HG03064 (cell line): ENCODE results near the gene PTMA.
"Not testable (repeated sequence)": the region's sequence is repeated elsewhere in the genome, so short reads cannot be mapped to it uniquely, and the experiment has no call there.

Experiments
- ATAC-seq: cut with Tn5 transposase; IDR thresholded peaks from one replicate; pipeline ENCODE4 v1.9.1; 2021; ENCODE audit warnings: low read depth; ENCODE audit not compliant: unreplicated experiment

Gene PTMA, protein sequence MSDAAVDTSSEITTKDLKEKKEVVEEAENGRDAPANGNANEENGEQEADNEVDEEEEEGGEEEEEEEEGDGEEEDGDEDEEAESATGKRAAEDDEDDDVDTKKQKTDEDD

DNA sequence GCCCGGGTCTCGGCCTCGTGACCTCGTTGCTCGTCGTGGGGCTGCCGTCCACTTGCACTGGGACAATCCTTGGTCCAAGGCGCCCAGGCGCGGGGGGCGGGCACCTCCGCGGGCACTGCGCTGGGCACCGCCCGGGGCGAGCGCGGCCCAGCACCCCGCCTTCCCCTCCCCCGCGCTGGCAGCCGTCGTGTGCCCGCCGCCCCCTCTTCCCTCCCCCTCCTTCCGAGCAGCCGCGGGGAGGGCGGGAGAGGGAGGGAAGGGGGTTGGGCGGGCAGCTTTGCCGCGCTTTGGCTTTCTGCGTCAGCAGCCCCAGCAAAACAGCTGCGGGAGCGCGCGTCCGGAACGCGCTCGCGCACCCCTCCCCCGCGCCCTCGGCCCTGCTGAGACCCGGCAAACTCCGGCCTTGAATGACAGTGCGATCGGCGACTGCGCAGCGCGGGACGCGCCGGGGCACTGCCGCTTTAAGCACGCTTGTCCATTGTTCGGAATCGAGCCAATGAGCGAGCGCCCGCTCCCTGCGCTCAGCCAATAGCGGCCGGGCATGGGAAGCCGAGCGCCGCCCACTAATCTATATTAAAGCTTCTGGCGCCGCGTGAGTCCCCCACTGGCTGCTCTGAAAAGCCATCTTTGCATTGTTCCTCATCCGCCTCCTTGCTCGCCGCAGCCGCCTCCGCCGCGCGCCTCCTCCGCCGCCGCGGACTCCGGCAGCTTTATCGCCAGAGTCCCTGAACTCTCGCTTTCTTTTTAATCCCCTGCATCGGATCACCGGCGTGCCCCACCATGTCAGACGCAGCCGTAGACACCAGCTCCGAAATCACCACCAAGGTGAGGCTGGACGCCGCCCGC lies at the start of gene PTMA:
Gene PTMA (plus strand): TSS at position 599 of the 846 bp plus-strand sequence. CDS start 182 bp downstream, at position 781.
- peak; percentile 50 for ATAC-seq

DNA sequence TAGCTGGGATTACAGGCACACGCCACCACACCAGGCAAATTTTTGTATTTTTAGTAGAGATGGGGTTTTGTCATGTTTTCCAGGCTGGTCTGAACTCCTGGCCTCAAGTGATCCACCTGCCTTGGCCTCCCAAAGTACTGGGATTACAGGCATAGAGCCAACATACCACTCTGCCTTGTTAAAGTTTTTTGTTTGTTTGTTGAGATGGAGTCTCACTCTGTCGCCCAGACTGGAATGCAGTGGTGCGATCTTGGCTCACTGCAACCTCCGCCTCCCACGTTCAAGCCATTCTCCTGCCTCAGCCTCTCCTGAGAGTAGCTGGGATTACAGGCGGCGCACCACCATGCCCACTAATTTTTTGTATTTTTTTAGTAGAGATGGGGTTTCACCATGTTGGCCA lies 48.3 kb upstream of the PTMA start:
- ATAC-seq: not testable (repeated sequence)

DNA sequence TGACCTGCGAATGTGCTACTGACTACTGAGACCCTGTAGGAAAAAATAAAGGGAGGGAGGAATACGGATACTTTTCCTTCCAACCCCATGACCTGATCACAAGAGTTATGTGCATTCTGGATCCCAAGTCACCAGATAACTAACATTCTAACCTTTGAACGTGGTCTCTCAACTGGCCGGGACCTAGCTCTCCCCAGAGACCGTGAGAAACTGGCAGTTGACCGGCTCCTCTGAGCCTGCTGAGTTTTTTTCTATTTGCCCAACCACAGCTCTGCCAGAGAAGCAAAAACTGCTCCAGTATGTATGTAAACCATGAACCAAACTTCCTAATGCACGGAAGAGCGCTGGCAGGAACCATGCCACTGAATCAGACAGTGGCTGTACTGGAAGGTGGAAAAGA lies 47.5 kb upstream of the PTMA start:
- no peak for ATAC-seq

DNA sequence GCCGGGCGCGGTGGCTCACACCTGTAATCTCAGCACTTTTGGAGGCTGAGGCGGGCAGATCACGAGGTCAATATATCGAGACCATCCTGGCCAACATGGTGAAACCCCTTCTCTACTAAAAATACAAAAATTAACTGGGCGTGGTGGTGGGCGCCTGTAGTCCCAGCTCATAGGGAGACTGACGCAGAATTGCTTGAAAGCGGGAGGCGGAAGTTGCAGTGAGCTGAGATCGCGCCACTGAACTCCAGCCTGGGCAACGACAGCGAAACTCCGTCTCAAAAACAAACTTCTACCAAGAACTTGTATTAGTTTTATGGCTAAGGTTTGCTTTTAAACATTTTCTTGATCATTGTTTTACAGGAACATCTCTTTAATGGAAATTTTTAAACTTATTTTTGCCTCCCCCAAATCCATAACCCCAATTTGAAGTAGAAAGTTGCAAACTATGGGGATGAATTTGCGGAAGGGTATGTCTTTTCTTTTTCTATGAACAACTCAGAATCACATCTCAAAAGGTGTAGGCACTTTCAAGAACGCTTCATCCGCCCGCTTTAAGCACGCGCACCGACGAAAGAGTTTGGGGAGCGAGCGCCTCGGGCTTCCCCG lies 46.8 kb upstream of the PTMA start:
- ATAC-seq: no peak

DNA sequence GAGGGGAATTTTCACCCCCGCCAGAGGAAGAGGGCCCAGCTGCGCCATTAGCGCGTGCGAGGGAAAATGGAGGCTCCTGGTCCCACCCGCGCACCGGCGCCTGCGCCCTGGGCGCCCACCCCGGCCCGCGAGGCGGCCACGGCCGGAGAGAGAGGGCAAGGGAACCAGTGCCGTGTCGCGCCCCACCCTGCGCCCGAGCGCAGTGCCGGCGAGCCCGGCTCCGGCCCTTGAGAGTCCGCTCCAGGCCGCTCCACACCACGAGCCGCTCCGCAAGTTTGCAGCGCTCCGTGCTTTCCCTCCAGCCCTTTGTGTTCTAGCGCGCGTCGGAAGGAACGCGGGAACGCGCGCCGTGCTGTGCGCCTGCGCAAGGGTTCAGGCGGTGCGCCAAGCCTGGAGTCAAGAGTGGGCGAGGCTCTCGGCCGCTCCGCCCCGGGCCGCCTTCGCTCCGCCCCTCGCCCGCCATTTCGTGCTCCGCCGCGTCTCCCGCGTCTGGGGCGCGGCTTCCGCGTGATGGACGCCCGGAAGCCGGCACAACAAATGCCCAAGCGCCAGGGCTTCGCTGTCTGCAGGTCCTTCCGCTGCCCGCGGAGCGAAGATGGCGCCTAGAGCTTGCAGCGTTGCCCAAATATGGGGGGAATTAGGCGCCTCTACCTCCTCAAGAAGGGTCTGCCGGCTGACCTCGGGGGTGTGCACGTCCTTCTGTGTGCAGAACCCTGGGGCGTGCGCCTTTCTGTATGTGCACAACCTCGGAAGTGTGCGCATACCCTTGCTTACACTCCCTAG lies 46.1 kb upstream of the PTMA start:
- peak; percentile 52 for ATAC-seq

DNA sequence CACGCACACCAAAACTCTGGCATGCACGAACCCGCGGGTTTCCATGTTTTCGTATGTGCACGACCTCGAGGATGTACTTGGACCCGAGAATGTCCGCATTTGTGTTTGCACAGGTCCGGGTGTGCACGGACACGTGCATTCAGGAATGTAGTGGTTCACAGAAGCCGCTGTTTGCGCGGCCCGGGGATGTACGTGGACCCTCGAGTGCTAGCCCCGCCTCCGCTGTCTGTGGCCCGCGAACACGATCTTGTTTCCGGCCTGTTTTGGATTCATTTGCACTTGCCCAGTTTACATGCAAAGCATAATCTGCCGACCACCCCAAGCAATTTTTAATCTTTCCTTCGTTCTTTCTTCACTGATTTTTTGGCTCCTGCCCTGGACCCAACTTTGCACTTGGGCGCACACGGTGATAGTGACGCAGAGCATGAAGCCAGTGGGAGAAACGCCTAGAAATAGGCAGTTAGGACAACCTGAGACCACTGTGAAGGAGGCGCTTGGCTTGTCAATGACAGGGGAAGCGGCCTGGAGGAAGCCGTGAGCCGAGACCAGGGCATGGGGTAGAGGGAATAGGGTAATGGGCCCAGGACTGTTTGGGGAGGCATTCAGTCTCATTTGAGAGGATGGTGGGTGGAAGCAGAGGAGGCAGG lies 45.4 kb upstream of the PTMA start:
- no peak for ATAC-seq

DNA sequence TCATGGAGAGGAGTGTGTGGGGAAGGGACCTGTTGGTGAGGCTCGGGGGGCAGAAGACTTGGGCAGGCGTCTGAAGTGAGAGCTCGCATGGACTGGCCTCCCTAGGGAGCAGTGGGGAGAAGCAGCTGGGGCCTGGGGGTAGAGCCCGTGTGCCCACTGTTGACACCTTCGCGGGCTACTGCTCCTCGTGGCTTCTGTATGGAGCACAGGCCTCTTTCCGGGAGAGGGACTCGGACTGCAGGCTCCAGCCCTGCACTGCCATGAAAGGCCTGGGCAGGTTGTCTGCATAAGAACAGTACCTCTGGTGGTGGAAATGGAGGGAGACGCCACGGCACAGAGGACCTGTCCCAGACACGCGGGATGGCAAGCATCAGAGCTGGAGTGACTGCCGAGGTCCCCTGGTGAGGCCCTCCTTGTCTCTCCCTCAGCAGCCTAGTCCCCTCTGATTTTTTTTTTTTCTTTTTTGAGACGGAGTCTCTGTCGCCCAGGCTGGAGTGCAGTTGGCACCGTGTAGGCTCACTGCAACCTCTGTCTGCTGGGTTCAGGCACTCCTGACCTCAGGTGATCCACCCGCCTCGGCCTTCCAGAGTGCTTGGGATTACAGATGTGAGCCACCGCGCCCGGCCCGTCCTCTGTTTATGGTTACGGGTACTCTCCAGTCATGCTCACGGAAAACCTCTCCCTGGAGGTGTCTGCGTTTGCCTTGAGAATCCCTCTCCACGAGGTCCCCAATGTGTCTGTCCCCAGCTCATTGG lies 44.7 kb upstream of the PTMA start:
- no peak for ATAC-seq

DNA sequence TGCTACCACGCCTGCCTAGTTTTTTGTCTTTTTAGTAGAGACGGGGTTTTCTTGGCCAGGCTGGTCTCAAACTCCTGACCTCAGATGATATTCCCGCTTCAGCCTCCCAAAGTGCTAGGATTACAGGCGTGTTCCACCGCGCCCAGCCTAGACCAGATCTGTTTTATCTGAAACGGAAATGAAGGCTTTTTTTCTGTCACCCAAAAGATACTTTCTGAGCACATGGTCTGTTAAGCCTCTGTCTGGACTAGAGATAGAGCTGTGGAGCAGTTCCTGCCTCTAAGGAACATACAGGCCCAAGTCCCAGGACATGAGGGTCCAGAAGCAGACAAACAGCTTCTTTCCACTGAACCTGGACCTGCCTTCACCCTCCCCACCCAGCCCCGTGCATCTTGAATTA lies 43.6 kb upstream of the PTMA start:
- ATAC-seq: no peak

DNA sequence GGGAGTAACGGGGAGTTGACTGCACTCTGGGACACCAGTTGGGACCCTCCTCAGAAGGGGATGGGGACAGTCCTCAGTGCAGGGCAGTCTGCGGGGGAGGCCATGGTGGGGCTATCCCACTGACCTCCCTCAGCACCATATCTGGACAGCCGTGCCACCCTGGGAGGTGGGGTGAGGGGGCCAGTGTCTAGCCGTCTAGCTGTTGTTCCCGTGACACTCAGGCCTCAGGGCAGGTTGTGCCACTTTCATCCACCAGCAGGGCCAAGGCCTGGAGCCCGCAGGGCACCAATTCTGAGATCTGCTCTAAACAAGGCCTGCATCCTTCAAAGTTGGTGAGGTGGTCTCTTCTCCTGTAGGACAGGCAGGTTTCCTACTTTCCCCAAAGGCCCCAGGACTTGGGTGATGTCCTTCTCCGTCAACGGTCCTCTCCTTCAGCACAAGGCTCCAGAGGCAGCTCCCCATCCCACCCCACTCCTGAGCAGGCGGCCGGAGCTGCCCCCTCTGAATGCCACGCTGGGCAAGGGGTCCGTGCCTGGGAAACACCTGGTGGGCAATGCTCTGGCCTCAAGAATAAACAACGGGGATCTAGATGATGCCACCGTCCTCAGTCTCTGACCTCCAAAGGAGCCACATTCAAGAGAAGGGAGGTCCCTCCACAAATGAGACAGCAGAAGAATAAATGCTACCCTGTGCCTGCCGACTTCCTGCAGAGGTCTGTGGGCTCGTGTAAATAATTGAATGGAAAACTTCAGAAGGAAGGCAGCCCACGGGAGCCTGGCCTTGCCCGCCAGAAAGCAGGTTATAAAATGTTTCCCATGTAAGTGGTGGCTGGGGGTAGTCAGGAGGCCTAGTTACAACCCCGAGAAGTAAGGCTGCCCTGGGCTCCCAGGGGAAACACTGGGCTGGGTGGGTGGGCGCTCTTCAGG lies 42.8 kb upstream of the PTMA start:
- no peak for ATAC-seq

DNA sequence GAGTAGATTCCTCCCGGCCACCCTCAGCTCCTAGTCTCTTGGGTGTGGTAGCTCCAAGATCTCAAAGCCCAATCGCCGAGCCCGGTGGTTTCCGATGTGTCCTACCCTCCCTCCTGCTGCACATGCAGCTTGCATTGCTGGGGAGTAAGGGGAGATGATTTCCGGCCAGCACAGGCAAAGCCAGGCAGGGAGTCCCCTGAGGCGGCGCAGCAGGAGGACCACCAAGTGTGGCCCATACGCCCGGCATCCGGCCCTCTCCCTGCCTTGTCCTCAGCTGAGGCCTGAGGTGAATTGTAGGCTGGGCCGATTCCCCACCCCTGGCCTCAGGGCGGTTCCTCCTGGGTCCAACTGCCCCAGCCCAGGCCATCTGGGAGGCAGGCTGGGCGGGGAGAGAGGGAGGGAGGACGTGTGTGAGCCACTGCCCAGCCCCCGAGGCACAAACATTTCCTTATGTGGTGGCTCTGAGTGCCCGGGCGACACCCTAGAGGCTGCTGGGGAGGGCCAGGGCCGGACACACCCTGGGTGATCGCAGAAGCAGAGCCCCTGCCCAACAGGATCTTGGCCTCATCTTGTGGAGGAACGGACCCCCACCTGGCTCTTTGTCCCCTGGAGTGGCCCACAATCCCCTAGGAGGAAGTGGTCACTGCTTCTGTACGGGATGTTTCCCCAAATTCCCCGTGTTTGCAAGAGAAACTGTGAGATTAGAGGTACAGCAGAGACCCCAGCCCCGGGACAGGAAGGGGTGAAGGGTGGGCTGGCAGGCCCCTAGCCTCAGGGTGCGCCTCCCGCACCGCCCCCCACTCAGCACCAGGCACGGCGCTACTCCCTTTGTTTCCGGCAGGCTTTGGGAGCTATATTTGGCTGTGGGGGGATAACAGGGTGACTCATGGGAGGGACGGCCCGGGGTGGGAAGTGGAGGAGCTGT lies 41.9 kb upstream of the PTMA start:
- peak; percentile 50 for ATAC-seq

DNA sequence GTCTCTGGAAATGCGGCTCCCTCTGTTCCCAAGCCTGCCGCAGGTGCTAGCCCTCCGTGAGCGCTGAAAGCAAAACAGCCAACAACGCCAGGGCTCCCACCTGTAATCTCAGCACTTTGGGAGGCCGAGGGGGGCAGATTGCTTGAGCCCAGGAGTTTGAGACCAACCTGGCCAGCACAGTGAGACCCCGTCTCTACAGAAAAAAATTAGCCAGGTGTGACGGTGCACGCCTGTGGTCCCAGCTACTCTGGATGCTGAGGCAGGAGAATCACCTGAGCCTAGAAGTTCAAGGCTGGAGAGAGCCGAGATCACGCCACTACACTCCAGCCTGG lies 41.3 kb upstream of the PTMA start:
- ATAC-seq: no peak

DNA sequence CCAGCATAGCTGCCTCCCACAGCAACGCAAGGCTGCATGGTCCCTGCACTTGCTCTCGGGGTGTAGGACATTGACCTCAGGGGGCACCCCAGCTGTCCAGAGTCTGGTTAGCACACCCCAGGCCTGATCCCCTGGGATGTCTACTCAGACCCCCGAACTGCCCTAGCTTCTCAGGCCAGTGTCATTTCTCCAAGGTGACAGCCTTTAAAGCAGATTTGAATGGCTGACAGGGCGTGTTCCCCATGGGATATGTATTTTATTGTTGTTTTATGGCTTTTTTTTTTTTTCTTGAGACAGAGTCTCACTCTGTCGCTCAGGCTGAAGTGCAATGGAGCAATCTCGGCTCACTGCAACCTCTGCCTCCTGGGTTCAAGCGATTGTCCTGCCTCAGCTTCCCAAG lies 40.8 kb upstream of the PTMA start:
- no peak for ATAC-seq

DNA sequence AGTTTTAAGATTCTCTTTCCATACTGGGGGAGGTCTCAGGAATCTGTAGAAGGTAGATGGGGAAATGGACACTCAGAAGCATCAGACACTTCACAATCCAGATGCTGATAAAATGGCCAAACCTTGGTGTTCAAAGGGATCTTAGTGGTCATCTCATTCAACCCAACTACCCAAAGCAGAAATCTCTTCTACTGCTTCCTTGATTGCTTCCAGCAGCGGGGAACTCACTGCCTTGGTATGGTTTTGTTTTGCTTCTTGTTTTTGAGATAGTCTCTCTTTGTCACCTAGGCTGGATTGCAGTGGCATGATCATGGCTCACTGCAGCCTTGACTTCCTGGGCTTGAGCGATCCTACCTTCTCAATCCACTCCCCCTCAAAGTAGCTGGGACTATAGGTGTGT lies 39.3 kb upstream of the PTMA start:
- no peak for ATAC-seq

DNA sequence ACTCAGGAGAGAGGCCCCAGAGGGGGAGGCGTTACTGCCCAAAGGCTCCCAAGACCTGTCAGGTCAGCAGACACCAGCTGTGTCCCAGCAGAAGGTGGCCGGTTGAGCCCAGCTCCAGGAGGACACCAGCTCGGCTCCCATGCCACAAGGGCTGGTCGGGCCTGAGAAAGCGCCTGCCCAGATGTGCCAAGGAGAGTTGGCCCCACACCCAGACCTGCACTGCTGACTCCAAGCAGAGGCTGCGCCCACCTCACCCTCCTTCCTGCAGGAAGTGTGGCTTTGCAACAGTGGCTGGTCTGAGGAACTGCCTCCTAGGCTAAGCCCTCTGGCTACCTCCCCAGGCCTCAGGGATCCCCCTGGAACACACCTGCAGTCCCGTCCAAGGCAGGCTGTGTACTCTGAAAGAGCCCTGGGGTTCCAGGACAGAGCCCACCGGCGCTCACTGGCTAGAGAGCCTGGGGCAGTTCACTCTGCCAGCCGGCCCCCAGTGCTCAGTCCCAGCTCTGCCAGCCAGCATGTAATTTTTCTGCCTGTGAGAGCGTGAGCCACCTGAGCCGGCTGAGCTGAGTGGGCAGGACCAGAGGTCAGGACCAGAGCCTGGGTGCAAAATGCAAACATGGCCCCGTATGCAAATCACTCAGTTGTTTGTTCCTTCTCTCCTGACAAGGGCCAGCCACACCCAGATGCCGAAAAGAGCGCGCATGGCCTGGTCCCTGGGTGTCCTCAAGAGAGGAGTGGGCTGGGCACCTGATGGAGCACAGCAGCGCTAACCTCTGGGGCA lies 36.9 kb upstream of the PTMA start:
- peak; percentile 34 for ATAC-seq

DNA sequence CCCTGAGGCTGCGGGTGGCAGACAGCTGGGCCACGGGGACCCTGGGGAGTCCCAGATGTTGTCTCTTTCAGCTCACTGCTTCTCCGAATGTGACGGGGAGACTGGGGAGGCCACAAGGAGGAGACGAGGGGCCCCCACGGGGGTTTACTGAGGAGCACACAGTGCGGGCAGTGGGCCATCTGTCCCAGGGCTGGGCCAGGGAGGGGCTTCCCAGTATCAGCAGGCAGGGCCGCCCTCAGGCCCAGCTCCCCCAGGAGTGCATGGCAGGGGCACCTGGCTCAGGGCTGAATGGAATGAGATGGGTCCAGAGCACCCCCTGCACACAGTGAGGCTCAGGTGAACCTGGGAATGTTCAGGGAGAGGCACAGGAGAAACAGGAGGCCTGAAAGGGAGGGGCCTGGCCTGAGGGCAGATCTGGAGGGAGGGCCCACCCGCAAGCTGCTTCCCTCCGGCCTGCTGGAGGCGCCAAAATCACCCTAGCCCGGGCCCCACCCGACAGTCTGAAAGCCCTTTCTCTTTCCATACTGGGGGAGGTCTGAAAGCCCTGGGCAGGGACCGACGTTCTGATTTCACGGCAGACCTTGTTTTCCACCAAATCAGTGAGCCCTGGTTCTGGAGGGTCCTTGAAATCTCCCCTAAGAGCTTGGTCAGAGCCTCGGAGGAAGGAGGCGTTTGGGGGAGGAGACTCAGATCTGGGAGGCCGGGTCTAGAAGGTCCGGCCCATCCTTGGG lies 35.5 kb upstream of the PTMA start:
- peak; percentile 49 for ATAC-seq

DNA sequence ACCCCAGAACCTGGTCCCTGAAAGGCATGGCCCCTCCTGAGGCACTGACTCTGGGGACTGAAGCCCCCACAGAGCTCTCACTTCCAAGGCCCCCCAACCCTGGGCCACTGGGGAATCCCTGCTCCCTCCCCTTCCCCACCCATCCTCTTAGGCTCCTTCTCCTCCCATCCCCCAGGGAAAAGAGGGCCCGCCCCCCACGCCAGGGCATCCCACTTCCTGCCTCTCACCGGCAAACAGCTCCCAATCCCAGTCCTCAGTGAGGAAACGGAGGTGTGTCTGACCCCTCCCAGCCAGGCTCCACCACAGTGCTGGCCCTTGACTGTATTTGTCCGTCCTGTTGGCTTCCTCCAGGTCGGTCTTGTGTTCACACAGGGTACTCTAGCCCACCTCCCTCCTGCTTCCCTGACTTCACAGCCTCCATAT lies 35.0 kb upstream of the PTMA start:
- no peak for ATAC-seq
